Osteoblast (primary cell): Measurements from ENCODE around the gene FOXN3. TPM values are rescaled to one million over a fixed set of nuclear protein-coding genes. Genes with fewer than 3 reads are reported as not detected.

Experiments used
- DNase-seq: peaks from one replicate; pipeline ENCODE4 v3.0.0; 2011; ENCODE audit warnings: low spot score, mixed read lengths; ENCODE audit not compliant: insufficient read length; ENCODE audit errors: missing footprints
- H2AFZ ChIP-seq: 2 replicates; pipeline ENCODE4 v1.6.0; 2011; ENCODE audit warnings: mild to moderate bottlenecking, low read length
- H3K27ac ChIP-seq: 2 replicates; pipeline ENCODE4 v1.5.1; 2011; ENCODE audit warnings: mild to moderate bottlenecking, low read depth, low read length, moderate library complexity
- H3K27me3 ChIP-seq: 2 replicates; pipeline ENCODE4 v1.6.0; 2012; ENCODE audit warnings: mild to moderate bottlenecking, control low read depth, inconsistent platforms, low read length, moderate library complexity; ENCODE audit not compliant: insufficient read depth
- H3K36me3 ChIP-seq: 2 replicates; pipeline ENCODE4 v1.5.1; 2011; ENCODE audit warnings: mild to moderate bottlenecking, low read length, control low read depth, moderate library complexity; ENCODE audit not compliant: insufficient read depth
- H3K4me1 ChIP-seq: 2 replicates; pipeline ENCODE4 v1.5.1; 2011; ENCODE audit warnings: mild to moderate bottlenecking, low read length, control low read depth, moderate library complexity; ENCODE audit not compliant: insufficient read depth
- H3K4me2 ChIP-seq: 2 replicates; pipeline ENCODE4 v1.6.0; 2011; ENCODE audit warnings: mild to moderate bottlenecking, low read length; ENCODE audit not compliant: insufficient read depth
- H3K4me3 ChIP-seq: fragments of 200-600 bp; sonication (generic); 3 replicates; pipeline ENCODE4 v1.5.1; 2012; ENCODE audit warnings: mild to moderate bottlenecking, low read length, inconsistent platforms; ENCODE audit not compliant: insufficient read depth
- H3K79me2 ChIP-seq: 2 replicates; pipeline ENCODE4 v1.6.0; 2012; ENCODE audit warnings: mild to moderate bottlenecking, low read length, control low read depth, inconsistent platforms; ENCODE audit not compliant: insufficient read depth
- H3K9me3 ChIP-seq: 2 replicates; pipeline ENCODE4 v1.5.1; 2011; ENCODE audit warnings: low read depth, low read length, control low read depth
- H4K20me1 ChIP-seq: 2 replicates; pipeline ENCODE4 v1.6.0; 2012; ENCODE audit warnings: mild to moderate bottlenecking, low read length, control low read depth; ENCODE audit not compliant: insufficient read depth
- CTCF ChIP-seq: IDR thresholded peaks from 2 replicates; pipeline ENCODE4 v1.5.1; 2011; ENCODE audit warnings: mild to moderate bottlenecking, low read depth, low read length, moderate library complexity; ENCODE audit errors: extremely low read depth
- total RNA-seq: library from RNA; depleted of rRNA; stranded (reverse); fragments of >200 nt; gene quantifications from 2 replicates; pipeline ENCODE4 v1.2.3, GENCODE V29; 2012

The FOXN3 gene
- total RNA-seq, 1 donor: 49.9 TPM

DNA sequence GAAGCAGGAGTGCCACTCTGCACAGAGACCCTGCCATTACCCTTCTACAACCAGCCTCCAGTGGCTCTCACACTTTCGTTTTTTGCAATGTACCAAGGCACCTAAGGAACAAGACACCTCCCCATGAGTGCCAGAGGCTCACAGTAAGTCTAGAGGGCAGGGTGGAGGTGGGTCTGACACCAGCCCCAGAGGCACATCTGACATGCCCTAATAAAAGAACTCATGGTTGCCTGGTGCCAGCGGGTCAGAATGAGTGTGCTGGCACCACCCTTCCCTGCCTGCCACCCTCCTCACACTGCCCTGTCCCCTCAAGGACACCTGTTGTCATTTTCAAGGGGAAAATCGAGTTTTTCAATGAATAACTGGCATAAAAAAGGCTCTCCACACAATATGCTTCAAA is 161.2 kb downstream of the FOXN3 start:
- TF ChIP-seq CTCF: no peak
- DNase-seq: no peak
- Histone ChIP-seq H2AFZ (no peak overlapping the region), H3K4me3 (no peak overlapping the region), H3K27ac (no peak overlapping the region), H3K4me2 (no peak overlapping the region), H3K79me2 (no peaks in the 10 kb centered on the region), H3K36me3 (no peaks in the 10 kb centered on the region), H3K9me3 (no peaks in the 10 kb centered on the region), H3K27me3 (no peaks in the 10 kb centered on the region), H4K20me1 (peaks cover 9% of the 10 kb centered on the region), H3K4me1 (no peaks in the 10 kb centered on the region)

DNA sequence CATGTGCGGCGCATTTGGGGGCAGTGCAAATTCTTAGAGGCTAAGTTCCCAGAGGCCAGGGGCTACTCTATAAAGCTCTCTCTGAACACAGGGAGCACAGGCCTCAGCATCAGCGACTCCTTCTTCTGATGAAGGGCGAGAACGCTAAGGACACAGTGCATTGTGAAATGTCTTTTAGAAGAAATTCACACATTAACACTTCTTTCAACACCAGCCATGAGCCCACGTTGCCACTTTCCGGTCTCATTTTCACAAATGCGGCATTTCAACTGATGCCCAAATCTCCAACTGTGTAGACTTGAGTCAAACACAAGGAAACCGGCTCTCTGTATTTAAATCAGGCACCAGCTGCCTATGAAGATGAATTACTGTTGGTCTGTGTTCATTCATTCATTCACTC is 162.0 kb downstream of the FOXN3 start:
- H3K27me3 ChIP-seq: no peaks in the 10 kb centered on the region
- no peaks in the 10 kb centered on the region for H3K79me2 ChIP-seq
- no peak overlapping the region for H3K27ac ChIP-seq
- H3K4me2 ChIP-seq: no peak overlapping the region
- H3K4me1 ChIP-seq: no peaks in the 10 kb centered on the region
- H3K9me3 ChIP-seq: no peaks in the 10 kb centered on the region
- H4K20me1 ChIP-seq: peaks cover 9% of the 10 kb centered on the region
- DNase-seq: no peak
- no peaks in the 10 kb centered on the region for H3K36me3 ChIP-seq
- H3K4me3 ChIP-seq: no peak overlapping the region
- TF ChIP-seq CTCF: no peak
- no peak overlapping the region for H2AFZ ChIP-seq

GRCh38 chr14:89254166-89254909 is 162.7 kb downstream of the FOXN3 start:
- Histone ChIP-seq H3K27me3 (no peaks in the 10 kb centered on the region), H3K4me2 (no peak overlapping the region), H3K36me3 (no peaks in the 10 kb centered on the region), H3K9me3 (no peaks in the 10 kb centered on the region), H3K27ac (no peak overlapping the region), H3K4me3 (no peak overlapping the region), H3K4me1 (no peaks in the 10 kb centered on the region), H4K20me1 (peaks cover 9% of the 10 kb centered on the region), H2AFZ (no peak overlapping the region), H3K79me2 (no peaks in the 10 kb centered on the region)
- no peak for DNase-seq
- TF ChIP-seq CTCF: no peak

- no peaks in the 10 kb centered on the region for H3K9me3 ChIP-seq
- no peaks in the 10 kb centered on the region for H3K27me3 ChIP-seq
- peak; percentile 72 for DNase-seq
- H3K4me1 ChIP-seq: no peaks in the 10 kb centered on the region
- H4K20me1 ChIP-seq: peaks cover 6% of the 10 kb centered on the region
- no peaks in the 10 kb centered on the region for H3K79me2 ChIP-seq
- no peak overlapping the region for H3K27ac ChIP-seq
- no peak overlapping the region for H3K4me2 ChIP-seq
- TF ChIP-seq CTCF: no peak
- no peak overlapping the region for H2AFZ ChIP-seq
- no peaks in the 10 kb centered on the region for H3K36me3 ChIP-seq
- H3K4me3 ChIP-seq: no peak overlapping the region
Observed at GRCh38 chr14:89252887-89253532, 164.0 kb downstream of the FOXN3 start.
